Endothelial cell (in vitro differentiated cells): ENCODE results near the gene ERVMER34-1. TPM values are rescaled to one million over a fixed set of nuclear protein-coding genes. Genes with fewer than 3 reads are reported as not detected.

Source experiments
- DNase-seq: peaks from one replicate; pipeline ENCODE4 v3.0.0; 2021; ENCODE audit warnings: low spot score
- H3K27ac Mint-ChIP-seq: one replicate; pipeline ENCODE4 v1.8.0; 2021; ENCODE audit warnings: mixed read lengths, inconsistent platforms; ENCODE audit not compliant: unreplicated experiment
- H3K27me3 Mint-ChIP-seq: one replicate; pipeline ENCODE4 v1.8.0; 2021; ENCODE audit warnings: mild to moderate bottlenecking, moderate library complexity, mixed read lengths, inconsistent platforms; ENCODE audit not compliant: unreplicated experiment
- H3K36me3 Mint-ChIP-seq: one replicate; pipeline ENCODE4 v1.8.0; 2021; ENCODE audit warnings: mild to moderate bottlenecking, low read depth, mixed read lengths, inconsistent platforms; ENCODE audit not compliant: unreplicated experiment
- H3K4me1 Mint-ChIP-seq: one replicate; pipeline ENCODE4 v1.8.0; 2021; ENCODE audit warnings: mild to moderate bottlenecking, mixed read lengths, inconsistent platforms; ENCODE audit not compliant: unreplicated experiment
- H3K4me3 Mint-ChIP-seq: one replicate; pipeline ENCODE4 v1.8.0; 2021; ENCODE audit warnings: mild to moderate bottlenecking, mixed read lengths, inconsistent platforms; ENCODE audit not compliant: unreplicated experiment
- H3K9me3 Mint-ChIP-seq: one replicate; pipeline ENCODE4 v1.8.0; 2021; ENCODE audit warnings: mixed read lengths, inconsistent platforms; ENCODE audit not compliant: unreplicated experiment
- CTCF ChIP-seq: fragments of 200-600 bp; sonication (generic); IDR thresholded peaks from one replicate; pipeline ENCODE4 v1.5.0; 2021; ENCODE audit warnings: antibody characterized with exemption; ENCODE audit not compliant: unreplicated experiment
- total RNA-seq: library from RNA; stranded (reverse); fragmentation: NEBNext Ultra II Directional; extraction: Animal tissue kit (Norgen Biotek cat#: 25700); gene quantifications from one replicate; pipeline ENCODE4 v1.2.1, GENCODE V29; 2021; ENCODE audit not compliant: unreplicated experiment

ERVMER34-1 gene
- total RNA-seq, 1 donor from 2014 or later: 0.44 TPM

GRCh38 chr4:52715914-52716313 lies 35.3 kb downstream of the ERVMER34-1 start:
- no peak for TF ChIP-seq CTCF
- Mint-ChIP-seq H3K36me3 (peaks cover 17% of the 10 kb centered on the region), H3K27me3 (peaks cover 18% of the 10 kb centered on the region), H3K27ac (no peak overlapping the region), H3K4me3 (peak overlapping the region; percentile 42), H3K9me3 (no peaks in the 10 kb centered on the region), H3K4me1 (peaks cover 22% of the 10 kb centered on the region)
- no peak for DNase-seq

GRCh38 chr4:52715255-52715897 lies 35.8 kb downstream of the ERVMER34-1 start:
- Mint-ChIP-seq H3K4me3 (peak overlapping the region; percentile 42), H3K4me1 (peaks cover 22% of the 10 kb centered on the region), H3K27ac (peak overlapping the region; percentile 48), H3K27me3 (peaks cover 21% of the 10 kb centered on the region), H3K36me3 (peaks cover 17% of the 10 kb centered on the region), H3K9me3 (no peaks in the 10 kb centered on the region)
- TF ChIP-seq CTCF: no peak
- DNase-seq: no peak

GRCh38 chr4:52714597-52715254 lies 36.5 kb downstream of the ERVMER34-1 start:
- DNase-seq: no peak
- no peak for TF ChIP-seq CTCF

GRCh38 chr4:52713456-52713937 lies 37.7 kb downstream of the ERVMER34-1 start:
- Mint-ChIP-seq H3K27me3 (peaks cover 19% of the 10 kb centered on the region), H3K36me3 (peaks cover 17% of the 10 kb centered on the region), H3K4me1 (peaks cover 22% of the 10 kb centered on the region), H3K9me3 (no peaks in the 10 kb centered on the region), H3K27ac (no peak overlapping the region), H3K4me3 (peak overlapping the region; percentile 92)
- TF ChIP-seq CTCF: no peak
- DNase-seq: no peak

More at GRCh38 chr4:52714597-52715254, 36.5 kb downstream of the ERVMER34-1 start:
- Mint-ChIP-seq H3K27ac (peak overlapping the region; percentile 67), H3K27me3 (peaks cover 21% of the 10 kb centered on the region), H3K4me3 (peak overlapping the region; percentile 92), H3K36me3 (peaks cover 17% of the 10 kb centered on the region), H3K4me1 (peaks cover 22% of the 10 kb centered on the region), H3K9me3 (no peaks in the 10 kb centered on the region)
